OCI-LY7 (cell line): ENCODE results near the gene CRADD. TPM values are rescaled to one million over a fixed set of nuclear protein-coding genes. Genes with fewer than 3 reads are reported as not detected.

Experiments
- BruUV-seq: library from RNA; stranded (reverse); fragments of 400-500 nt; replicated peaks from 2 replicates; lab custom pipeline; 2021; lab: Mats Ljungman, UMichigan
- CTCF ChIA-PET: fragments of 300-600 bp; sonication (Branson Sonifier 250); formaldehyde crosslinking; loops from one replicate; lab custom pipeline; 2022; ENCODE audit warnings: antibody characterized with exemption; ENCODE audit not compliant: unreplicated experiment; lab: Charles Lee
- POLR2A ChIA-PET: fragments of 300-600 bp; sonication (Branson Sonifier 250); formaldehyde crosslinking; loops from one replicate; lab custom pipeline; 2022; ENCODE audit warnings: antibody characterized with exemption; lab: Charles Lee
- DNase-seq: peaks from one replicate; pipeline ENCODE4 v3.0.0-alpha.2; 2015; ENCODE audit warnings: low spot score
- H2AFZ ChIP-seq: fragments of 200-600 bp; sonication (generic), shearing (Covaris generic); 2 replicates; pipeline ENCODE4 v1.6.1; 2014; ENCODE audit warnings: mild to moderate bottlenecking, antibody characterized with exemption, low read length, moderate library complexity
- H3K27ac ChIP-seq: fragments of 200-600 bp; sonication (generic); 2 replicates; pipeline ENCODE4 v1.5.1; 2014; ENCODE audit warnings: mixed run types, low read depth, mild to moderate bottlenecking, moderate library complexity, low read length, inconsistent platforms; ENCODE audit not compliant: poor library complexity, severe bottlenecking
- H3K36me3 ChIP-seq: fragments of 200-600 bp; sonication (generic); 2 replicates; pipeline ENCODE4 v1.6.1; 2014; ENCODE audit warnings: mild to moderate bottlenecking, antibody characterized with exemption, low read length, moderate library complexity, mixed read lengths; ENCODE audit not compliant: insufficient read depth
- H3K4me1 ChIP-seq: fragments of 200-600 bp; sonication (generic); 2 replicates; pipeline ENCODE4 v1.5.1; 2014; ENCODE audit warnings: mild to moderate bottlenecking, low read length; ENCODE audit not compliant: insufficient read depth, poor library complexity, severe bottlenecking
- H3K4me2 ChIP-seq: fragments of 200-600 bp; sonication (generic); 2 replicates; pipeline ENCODE4 v1.6.1; 2014; ENCODE audit warnings: mild to moderate bottlenecking, low read length
- H3K4me3 ChIP-seq: fragments of 200-600 bp; sonication (generic); 2 replicates; pipeline ENCODE4 v1.5.1; 2014; ENCODE audit warnings: mild to moderate bottlenecking, low read depth, low read length; ENCODE audit not compliant: poor library complexity, severe bottlenecking
- H3K79me2 ChIP-seq: fragments of 200-600 bp; sonication (generic); 2 replicates; pipeline ENCODE4 v1.6.1; 2016; ENCODE audit warnings: low read depth, mild to moderate bottlenecking, low read length, moderate library complexity, mixed read lengths; ENCODE audit not compliant: insufficient read depth
- H3K9me2 ChIP-seq: fragments of 200-600 bp; sonication (generic); 2 replicates; pipeline ENCODE4 v1.6.1; 2016; ENCODE audit warnings: mild to moderate bottlenecking, low read length, mixed read lengths; ENCODE audit not compliant: insufficient read depth
- H3K9me3 ChIP-seq: fragments of 200-600 bp; sonication (generic); 2 replicates; pipeline ENCODE4 v1.6.1; 2014; ENCODE audit warnings: mild to moderate bottlenecking, mixed run types, low read length, mixed read lengths
- H4K20me1 ChIP-seq: fragments of 200-600 bp; sonication (generic); 2 replicates; pipeline ENCODE4 v1.6.1; 2014; ENCODE audit warnings: mild to moderate bottlenecking, antibody characterized with exemption, low read length, moderate library complexity, mixed read lengths; ENCODE audit not compliant: insufficient read depth
- CTCF ChIP-seq: fragments of 200-600 bp; sonication (generic); conservative IDR thresholded peaks from 2 replicates; pipeline ENCODE4 v1.5.1; 2014; ENCODE audit warnings: mild to moderate bottlenecking, antibody characterized with exemption, low read length, moderate library complexity, mixed read lengths
- EZH2phosphoT487 ChIP-seq: fragments of 200-600 bp; sonication (generic); IDR thresholded peaks from 2 replicates; pipeline ENCODE4 v1.6.1; 2018; ENCODE audit warnings: low read depth, borderline replicate concordance, mild to moderate bottlenecking, mixed run types, antibody characterized with exemption, low read length, moderate library complexity, mixed read lengths
- intact Hi-C: fragments of 100-400 bp; cut with micrococcal nuclease; formaldehyde crosslinking; loops from one replicate; pipeline ENCODE4 v1.10.0; 2022; ENCODE audit not compliant: unreplicated experiment
- total RNA-seq, 2 experiments: library from RNA; depleted of rRNA in 1 of 2; stranded (reverse); fragments of >200 nt in 1 of 2; shearing (Covaris generic) in 1 of 2; gene quantifications; 2 replicates each; pipeline ENCODE4 v1.2.3, GENCODE V29; 2014 to 2022

CRADD gene
- total RNA-seq, 2 experiments from 2014 or later, result 10.5 to 16.8 TPM

GRCh38 chr12:93852173-93852591, 175.0 kb downstream of the CRADD start:
- Histone ChIP-seq H3K36me3 (no peaks in the 10 kb centered on the region), H3K9me3 (no peaks in the 10 kb centered on the region), H3K4me2 (no peak overlapping the region), H3K27ac (no peak overlapping the region), H4K20me1 (no peaks in the 10 kb centered on the region), H3K9me2 (no peaks in the 10 kb centered on the region), H3K4me1 (peaks cover 20% of the 10 kb centered on the region), H3K4me3 (no peak overlapping the region), H2AFZ (no peak overlapping the region), H3K79me2 (no peaks in the 10 kb centered on the region)
- intact Hi-C loops, result loop anchor here (10.0 kb wide), 1 partner anchor 413 kb away; no protein-coding TSS in a partner anchor
- DNase-seq, result no peak
- TF ChIP-seq CTCF (no peak), EZH2phosphoT487 (no peak)
- ChIA-PET POLR2A (no interaction called here), CTCF (no interaction called here)
- no TSS peak for BruUV-seq

- Histone ChIP-seq H3K4me3 (no peak overlapping the region), H3K4me2 (no peak overlapping the region), H3K9me3 (no peaks in the 10 kb centered on the region), H3K36me3 (no peaks in the 10 kb centered on the region), H3K27ac (no peak overlapping the region), H3K9me2 (no peaks in the 10 kb centered on the region), H4K20me1 (no peaks in the 10 kb centered on the region), H3K4me1 (peaks cover 3% of the 10 kb centered on the region), H2AFZ (no peak overlapping the region), H3K79me2 (no peaks in the 10 kb centered on the region)
- DNase-seq, result no peak
- ChIA-PET CTCF (no interaction called here), POLR2A (no interaction called here)
- BruUV-seq, result no TSS peak
- TF ChIP-seq EZH2phosphoT487 (no peak), CTCF (no peak)
- intact Hi-C loops, result loop anchor here (10.0 kb wide), 1 partner anchor 411 kb away; no protein-coding TSS in a partner anchor
These were observed 176.7 kb downstream of the CRADD start for GRCh38 chr12:93853698-93854478.

DNA sequence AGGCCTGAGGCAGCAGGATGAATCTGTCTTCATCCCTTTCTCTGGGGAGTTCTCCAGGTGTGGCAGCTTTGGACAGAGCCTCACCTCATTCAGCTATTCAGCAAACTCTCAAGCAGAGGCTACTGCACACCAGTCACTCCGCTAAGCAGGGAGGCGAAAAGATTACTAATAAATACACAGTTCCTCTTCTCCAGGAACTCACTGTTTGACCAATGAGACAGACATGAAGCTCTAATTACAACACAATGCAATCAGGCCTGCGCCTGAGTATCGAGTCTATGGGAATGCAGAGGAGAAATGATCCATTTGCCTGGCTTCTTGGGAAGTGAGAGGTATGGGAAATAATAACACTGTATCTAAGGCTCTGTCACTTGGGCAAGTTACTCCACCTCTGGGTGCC, 178.1 kb downstream of the CRADD start:
- Histone ChIP-seq H3K4me3 (no peak overlapping the region), H3K27ac (no peak overlapping the region), H3K79me2 (no peaks in the 10 kb centered on the region), H3K4me2 (no peak overlapping the region), H2AFZ (no peak overlapping the region), H3K9me2 (no peaks in the 10 kb centered on the region), H4K20me1 (no peaks in the 10 kb centered on the region), H3K9me3 (no peaks in the 10 kb centered on the region), H3K36me3 (no peaks in the 10 kb centered on the region), H3K4me1 (no peaks in the 10 kb centered on the region)
- POLR2A ChIA-PET, result no interaction called here
- intact Hi-C loops, result loop anchor here (10.0 kb wide), 1 partner anchor 410 kb away; no protein-coding TSS in a partner anchor
- TF ChIP-seq EZH2phosphoT487 (no peak), CTCF (no peak)
- CTCF ChIA-PET, result no interaction called here
- DNase-seq, result no peak
- no TSS peak for BruUV-seq
